OCI-LY3 (cell line): Measurements from ENCODE around the gene COPG1.

Experiments used
- H2AFZ ChIP-seq: fragments of 200-600, 300-600 bp; shearing (Covaris generic); 2 replicates; pipeline ENCODE4 v1.6.0; 2014; ENCODE audit warnings: antibody characterized with exemption, low read depth, low read length
- H3K27ac ChIP-seq: fragments of 200-600, 300-600 bp; sonication (generic); 2 replicates; pipeline ENCODE4 v1.5.1; 2014; ENCODE audit warnings: mild to moderate bottlenecking, low read length, moderate library complexity, mixed read lengths
- H3K27me3 ChIP-seq: fragments of 200-600, 300-600 bp; sonication (generic); 2 replicates; pipeline ENCODE4 v1.6.1; 2014; ENCODE audit warnings: low read depth, low read length, mixed read lengths
- H3K36me3 ChIP-seq: fragments of 200-600, 300-600 bp; sonication (generic); replicated peaks from 2 replicates; pipeline ENCODE3; 2014; ENCODE audit warnings: low read depth, low read length, mixed read lengths
- H3K4me1 ChIP-seq: fragments of 300-600, 200-600 bp; sonication (generic); 2 replicates; pipeline ENCODE4 v1.6.1; 2014; ENCODE audit warnings: low read length, mixed read lengths
- H3K4me2 ChIP-seq: fragments of 200-600, 300-600 bp; sonication (generic); 2 replicates; pipeline ENCODE4 v1.6.1; 2014; ENCODE audit warnings: low read length, mixed read lengths
- H3K4me3 ChIP-seq: fragments of 300-600, 200-600 bp; sonication (generic); 2 replicates; pipeline ENCODE4 v1.5.1; 2014; ENCODE audit warnings: antibody characterized with exemption, mild to moderate bottlenecking, low read length, moderate library complexity
- H3K79me2 ChIP-seq: fragments of 300-600, 200-600 bp; shearing (Covaris generic); 2 replicates; pipeline ENCODE4 v1.6.1; 2014; ENCODE audit warnings: mild to moderate bottlenecking, low read length, mixed read lengths
- H3K9ac ChIP-seq: fragments of 300-600, 200-600 bp; shearing (Covaris generic); 2 replicates; pipeline ENCODE4 v1.6.0; 2014; ENCODE audit warnings: mild to moderate bottlenecking, low read length, moderate library complexity
- H3K9me3 ChIP-seq: fragments of 200-600, 300-600 bp; shearing (Covaris generic); 2 replicates; pipeline ENCODE4 v1.6.1; 2014; ENCODE audit warnings: low read length, mixed read lengths; ENCODE audit not compliant: insufficient read depth
- H4K20me1 ChIP-seq: fragments of 200-600, 300-600 bp; sonication (generic); 2 replicates; pipeline ENCODE4 v1.6.1; 2016; ENCODE audit warnings: low read length, mixed read lengths; ENCODE audit not compliant: insufficient read depth
- CTCF ChIP-seq: fragments of 200-600, 300-600 bp; sonication (generic); IDR thresholded peaks from 2 replicates; pipeline ENCODE4 v1.5.1; 2014; ENCODE audit warnings: antibody characterized with exemption, low read length, low read depth
- EZH2phosphoT487 ChIP-seq: fragments of 200-600 bp; shearing (Covaris generic); IDR thresholded peaks from 2 replicates; pipeline ENCODE4 v1.6.1; 2018; ENCODE audit warnings: antibody characterized with exemption, mixed run types, low read depth

The COPG1 gene

GRCh38 chr3:129277829-129278271 lies 28.4 kb downstream of the COPG1 start:
- Histone ChIP-seq H3K4me3 (no peak overlapping the region), H2AFZ (no peak overlapping the region), H3K27ac (no peak overlapping the region), H3K36me3 (peaks cover 49% of the 10 kb centered on the region), H3K9me3 (no peaks in the 10 kb centered on the region), H3K27me3 (peaks cover 30% of the 10 kb centered on the region), H3K9ac (no peak overlapping the region), H3K4me2 (peak overlapping the region; percentile 98; the same call in 1 of the 2 replicates), H3K79me2 (no peaks in the 10 kb centered on the region), H3K4me1 (peaks cover 51% of the 10 kb centered on the region), H4K20me1 (peaks cover 55% of the 10 kb centered on the region)
- TF ChIP-seq EZH2phosphoT487, result no peak
- TF ChIP-seq CTCF, result no peak

GRCh38 chr3:129278439-129278965 lies 29.1 kb downstream of the COPG1 start, which contains the start of gene HMCES:
HMCES (plus strand) TSS chr3:129278870; CDS start chr3:129279733, 863 bp downstream.
- H3K4me2 ChIP-seq, result peak within 1 kb of the TSS; percentile 98
- no peaks in the 10 kb centered on the region for H3K79me2 ChIP-seq
- peaks cover 43% of the 10 kb centered on the region for H3K36me3 ChIP-seq
- peaks cover 36% of the 10 kb centered on the region for H3K27me3 ChIP-seq
- peaks cover 60% of the 10 kb centered on the region for H4K20me1 ChIP-seq
- peak within 1 kb of the TSS; percentile 57 for H2AFZ ChIP-seq
- peaks cover 56% of the 10 kb centered on the region for H3K4me1 ChIP-seq
- TF ChIP-seq EZH2phosphoT487, result no peak
- TF ChIP-seq CTCF, result no peak
- H3K9me3 ChIP-seq, result no peaks in the 10 kb centered on the region
- peak within 1 kb of the TSS; percentile 58 for H3K9ac ChIP-seq
- peak within 1 kb of the TSS; percentile 83 for H3K4me3 ChIP-seq
- H3K27ac ChIP-seq, result no peak within 1 kb of the TSS

GRCh38 chr3:129278966-129279906 lies 29.8 kb downstream of the COPG1 start:
- Histone ChIP-seq H3K27ac (no peak overlapping the region), H3K9me3 (no peaks in the 10 kb centered on the region), H3K79me2 (no peaks in the 10 kb centered on the region), H4K20me1 (peaks cover 57% of the 10 kb centered on the region), H3K9ac (peak overlapping the region; percentile 58), H3K4me1 (peaks cover 56% of the 10 kb centered on the region), H3K4me3 (peak overlapping the region; percentile 83), H3K27me3 (peaks cover 43% of the 10 kb centered on the region), H2AFZ (peak overlapping the region; percentile 57), H3K36me3 (peaks cover 36% of the 10 kb centered on the region), H3K4me2 (peak overlapping the region; percentile 98)
- TF ChIP-seq EZH2phosphoT487 (no peak), CTCF (no peak)

GRCh38 chr3:129280183-129280582 lies 30.8 kb downstream of the COPG1 start:
- H3K4me3 ChIP-seq, result peak overlapping the region; percentile 83; the same call in 1 of the 2 replicates
- H3K4me1 ChIP-seq, result peaks cover 56% of the 10 kb centered on the region
- H3K9ac ChIP-seq, result no peak overlapping the region

More at GRCh38 chr3:129280183-129280582, 30.8 kb downstream of the COPG1 start:
- Histone ChIP-seq H3K4me2 (no peak overlapping the region), H3K27ac (no peak overlapping the region), H3K36me3 (peaks cover 27% of the 10 kb centered on the region), H3K9me3 (no peaks in the 10 kb centered on the region), H2AFZ (no peak overlapping the region), H3K27me3 (peaks cover 52% of the 10 kb centered on the region), H4K20me1 (peaks cover 48% of the 10 kb centered on the region), H3K79me2 (no peaks in the 10 kb centered on the region)
- TF ChIP-seq EZH2phosphoT487 (no peak), CTCF (no peak)
